GM12878 (cell line): ENCODE results near the gene PDGFD. TPM values are rescaled to one million over a fixed set of nuclear protein-coding genes. Genes with fewer than 3 reads are reported as not detected.

Experiments used
- ASH2L ChIP-seq: fragments of 300-600, 200-600 bp; sonication (generic); IDR thresholded peaks from 2 replicates; pipeline ENCODE4 v1.6.1; 2017; ENCODE audit warnings: low read depth, mild to moderate bottlenecking, borderline replicate concordance
- ATF7 ChIP-seq: fragments of 450-650 bp; IDR thresholded peaks from 2 replicates; pipeline ENCODE4 v1.6.1; 2016; ENCODE audit warnings: low read depth, mild to moderate bottlenecking
- EP300 ChIP-seq, 2 experiments: fragments of 150-350 bp in 1 of 2; IDR thresholded peaks; 2 replicates each; pipeline ENCODE4 v1.6.1; 2011 to 2012; ENCODE audit warnings: low read depth in 2 of 2, low read length in 2 of 2, borderline replicate concordance in 1 of 2, improper control_type of control experiment in 1 of 2, inconsistent platforms in 1 of 2; ENCODE audit not compliant: control insufficient read depth in 1 of 2
- FOXK2 ChIP-seq: fragments of 450-650 bp; IDR thresholded peaks from 2 replicates; pipeline ENCODE4 v1.6.1; 2017; ENCODE audit warnings: mild to moderate bottlenecking, moderate library complexity
- KAT2A ChIP-seq: conservative IDR thresholded peaks from 2 replicates; pipeline ENCODE4 v1.6.1; 2011; ENCODE audit warnings: low read depth, low read length; ENCODE audit not compliant: control insufficient read depth
- MLLT1 ChIP-seq: fragments of 450-650 bp; IDR thresholded peaks from 2 replicates; pipeline ENCODE4 v1.6.1; 2016; ENCODE audit warnings: mild to moderate bottlenecking
- MXI1 ChIP-seq: fragments of 150-350 bp; IDR thresholded peaks from 2 replicates; pipeline ENCODE4 v1.6.1; 2011; ENCODE audit warnings: low read depth, mild to moderate bottlenecking, inconsistent platforms, low read length, improper control_type of control experiment
- PML ChIP-seq: IDR thresholded peaks from 2 replicates; pipeline ENCODE4 v1.6.1; 2012; ENCODE audit warnings: low read length, inconsistent platforms
- POLR2A ChIP-seq: IDR thresholded peaks from 2 replicates; pipeline ENCODE4 v1.6.1; 2011; ENCODE audit warnings: low read depth, mild to moderate bottlenecking, low read length
- POLR2AphosphoS2 ChIP-seq: IDR thresholded peaks from 2 replicates; pipeline ENCODE4 v1.6.1; 2011; ENCODE audit warnings: low read depth, mild to moderate bottlenecking, low read length, improper control_type of control experiment, moderate library complexity
- RAD51 ChIP-seq: fragments of 450-650 bp; IDR thresholded peaks from 2 replicates; pipeline ENCODE4 v1.6.1; 2016; ENCODE audit warnings: moderate library complexity, mild to moderate bottlenecking, inconsistent platforms
- SIX5 ChIP-seq: IDR thresholded peaks from 2 replicates; pipeline ENCODE4 v1.6.1; 2011; ENCODE audit warnings: mild to moderate bottlenecking, low read depth, low read length, moderate library complexity; ENCODE audit not compliant: severe bottlenecking
- ZBED1 ChIP-seq: IDR thresholded peaks from 2 replicates; pipeline ENCODE4 v1.6.1; 2016; ENCODE audit warnings: borderline replicate concordance
- ZNF207 ChIP-seq: fragments of 450-650 bp; IDR thresholded peaks from 2 replicates; pipeline ENCODE4 v1.6.1; 2014; ENCODE audit warnings: antibody characterized with exemption, mild to moderate bottlenecking, borderline replicate concordance
- ZSCAN29 ChIP-seq: fragments of 450-650 bp; IDR thresholded peaks from 2 replicates; pipeline ENCODE4 v1.6.1; 2017; ENCODE audit warnings: mild to moderate bottlenecking, moderate library complexity
- polyA plus RNA-seq, 11 experiments: library from polyadenylated mRNA; depleted of rRNA in 4 of 11; unstranded in 6 of 11; stranded (reverse) in 5 of 11; fragments of >200 nt; fragmentation: Nextera tagmentation in 4 of 11; fragmentation: Illumina TruSeq in 1 of 11; extraction: Ambion mirVana in 4 of 11; extraction: Trizol in 1 of 11; gene quantifications; 1 replicate in 1 of 11; 2 replicates in 10 of 11; pipeline versions ENCODE4 v1.2.1 to v1.2.3, GENCODE V29; 2011 to 2016; ENCODE audit warnings: inconsistent platforms in 2 of 11, missing spikeins in 2 of 11, low read depth in 1 of 11
- total RNA-seq, 4 experiments: library from RNA; depleted of rRNA in 3 of 4; stranded (reverse); fragments of >200 nt in 3 of 4; fragmentation: Illumina TruSeq in 1 of 4; extraction: Trizol in 1 of 4; gene quantifications; 2 replicates each; pipeline versions ENCODE4 v1.2.1 to v1.2.3, GENCODE V29; 2013 to 2021
- TF ChIP-seq, protein P1 (sequence below): IDR thresholded peaks from 2 replicates; pipeline ENCODE4 v1.6.1; 2012; ENCODE audit warnings: mild to moderate bottlenecking, low read depth, low read length
- TF ChIP-seq, protein P2 (sequence below): fragments of 450-650 bp; IDR thresholded peaks from 2 replicates; pipeline ENCODE4 v1.6.1; 2017; ENCODE audit warnings: mild to moderate bottlenecking, moderate library complexity
- TF ChIP-seq, protein P3 (sequence below): IDR thresholded peaks from 2 replicates; pipeline ENCODE4 v1.6.1; 2011; ENCODE audit warnings: borderline replicate concordance, low read depth, mild to moderate bottlenecking, moderate library complexity, mixed read lengths, low read length; ENCODE audit not compliant: insufficient read depth; ENCODE audit errors: extremely low read length
- TF ChIP-seq, protein P4 (sequence below): fragments of 150-350 bp; IDR thresholded peaks from 2 replicates; pipeline ENCODE4 v1.6.1; 2014; ENCODE audit warnings: mild to moderate bottlenecking, low read depth, low read length

The PDGFD gene
- total and polyA plus RNA-seq, 10 of the 15 experiments (the other 5 are each of a cell fraction or from before 2014, with no cell fraction given): 0.05 to 0.13 TPM; not detected in 8

DNA sequence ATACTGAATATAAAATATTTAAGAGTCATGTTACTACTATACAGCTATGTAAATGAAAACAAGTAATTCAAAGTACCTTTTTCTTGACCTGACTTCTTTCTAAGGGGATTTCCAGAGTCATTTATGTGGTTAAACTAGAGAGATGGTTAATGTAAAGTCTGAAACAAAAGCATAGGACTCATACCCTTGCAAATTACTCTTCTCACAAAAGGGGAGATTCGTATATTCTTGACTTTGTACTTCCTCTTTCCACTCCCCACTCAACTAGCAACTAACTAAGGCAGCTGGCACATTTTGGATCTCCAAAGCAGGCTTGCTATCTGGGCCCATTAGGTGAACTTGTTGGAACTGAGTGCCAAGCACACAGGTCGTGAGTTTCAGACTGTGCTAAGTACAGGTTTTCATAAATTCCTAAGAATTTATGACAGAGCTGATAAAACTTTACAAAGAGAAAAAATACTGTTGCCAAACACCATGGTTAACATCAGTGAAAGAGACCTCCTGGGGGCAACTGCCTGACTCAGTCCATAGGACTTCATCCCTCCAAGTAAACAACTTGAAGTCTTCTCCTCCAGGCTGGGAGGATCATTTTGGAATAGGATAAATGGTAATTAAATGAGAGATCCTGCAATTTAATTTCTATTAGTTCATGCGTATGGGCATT, 204.5 kb downstream of the PDGFD start (continued):
- TF ChIP-seq ASH2L: no peak
- no peak for TF ChIP-seq POLR2AphosphoS2
- no peak for TF ChIP-seq SIX5
- TF ChIP-seq FOXK2: no peak
- TF ChIP-seq EP300 (IDR thresholded peaks at IDR 0.05; ENCODE audit: borderline replicate concordance in 1 of 2, control insufficient read depth in 1 of 2, low read depth in 2 of 2, low read length in 2 of 2): peak in 1 of 2 experiments; percentile 82; a peak in 1 of 4 replicates
- TF ChIP-seq, protein P1, sequence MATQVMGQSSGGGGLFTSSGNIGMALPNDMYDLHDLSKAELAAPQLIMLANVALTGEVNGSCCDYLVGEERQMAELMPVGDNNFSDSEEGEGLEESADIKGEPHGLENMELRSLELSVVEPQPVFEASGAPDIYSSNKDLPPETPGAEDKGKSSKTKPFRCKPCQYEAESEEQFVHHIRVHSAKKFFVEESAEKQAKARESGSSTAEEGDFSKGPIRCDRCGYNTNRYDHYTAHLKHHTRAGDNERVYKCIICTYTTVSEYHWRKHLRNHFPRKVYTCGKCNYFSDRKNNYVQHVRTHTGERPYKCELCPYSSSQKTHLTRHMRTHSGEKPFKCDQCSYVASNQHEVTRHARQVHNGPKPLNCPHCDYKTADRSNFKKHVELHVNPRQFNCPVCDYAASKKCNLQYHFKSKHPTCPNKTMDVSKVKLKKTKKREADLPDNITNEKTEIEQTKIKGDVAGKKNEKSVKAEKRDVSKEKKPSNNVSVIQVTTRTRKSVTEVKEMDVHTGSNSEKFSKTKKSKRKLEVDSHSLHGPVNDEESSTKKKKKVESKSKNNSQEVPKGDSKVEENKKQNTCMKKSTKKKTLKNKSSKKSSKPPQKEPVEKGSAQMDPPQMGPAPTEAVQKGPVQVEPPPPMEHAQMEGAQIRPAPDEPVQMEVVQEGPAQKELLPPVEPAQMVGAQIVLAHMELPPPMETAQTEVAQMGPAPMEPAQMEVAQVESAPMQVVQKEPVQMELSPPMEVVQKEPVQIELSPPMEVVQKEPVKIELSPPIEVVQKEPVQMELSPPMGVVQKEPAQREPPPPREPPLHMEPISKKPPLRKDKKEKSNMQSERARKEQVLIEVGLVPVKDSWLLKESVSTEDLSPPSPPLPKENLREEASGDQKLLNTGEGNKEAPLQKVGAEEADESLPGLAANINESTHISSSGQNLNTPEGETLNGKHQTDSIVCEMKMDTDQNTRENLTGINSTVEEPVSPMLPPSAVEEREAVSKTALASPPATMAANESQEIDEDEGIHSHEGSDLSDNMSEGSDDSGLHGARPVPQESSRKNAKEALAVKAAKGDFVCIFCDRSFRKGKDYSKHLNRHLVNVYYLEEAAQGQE: no peak
- no peak for TF ChIP-seq ZNF207
- TF ChIP-seq, protein P2, sequence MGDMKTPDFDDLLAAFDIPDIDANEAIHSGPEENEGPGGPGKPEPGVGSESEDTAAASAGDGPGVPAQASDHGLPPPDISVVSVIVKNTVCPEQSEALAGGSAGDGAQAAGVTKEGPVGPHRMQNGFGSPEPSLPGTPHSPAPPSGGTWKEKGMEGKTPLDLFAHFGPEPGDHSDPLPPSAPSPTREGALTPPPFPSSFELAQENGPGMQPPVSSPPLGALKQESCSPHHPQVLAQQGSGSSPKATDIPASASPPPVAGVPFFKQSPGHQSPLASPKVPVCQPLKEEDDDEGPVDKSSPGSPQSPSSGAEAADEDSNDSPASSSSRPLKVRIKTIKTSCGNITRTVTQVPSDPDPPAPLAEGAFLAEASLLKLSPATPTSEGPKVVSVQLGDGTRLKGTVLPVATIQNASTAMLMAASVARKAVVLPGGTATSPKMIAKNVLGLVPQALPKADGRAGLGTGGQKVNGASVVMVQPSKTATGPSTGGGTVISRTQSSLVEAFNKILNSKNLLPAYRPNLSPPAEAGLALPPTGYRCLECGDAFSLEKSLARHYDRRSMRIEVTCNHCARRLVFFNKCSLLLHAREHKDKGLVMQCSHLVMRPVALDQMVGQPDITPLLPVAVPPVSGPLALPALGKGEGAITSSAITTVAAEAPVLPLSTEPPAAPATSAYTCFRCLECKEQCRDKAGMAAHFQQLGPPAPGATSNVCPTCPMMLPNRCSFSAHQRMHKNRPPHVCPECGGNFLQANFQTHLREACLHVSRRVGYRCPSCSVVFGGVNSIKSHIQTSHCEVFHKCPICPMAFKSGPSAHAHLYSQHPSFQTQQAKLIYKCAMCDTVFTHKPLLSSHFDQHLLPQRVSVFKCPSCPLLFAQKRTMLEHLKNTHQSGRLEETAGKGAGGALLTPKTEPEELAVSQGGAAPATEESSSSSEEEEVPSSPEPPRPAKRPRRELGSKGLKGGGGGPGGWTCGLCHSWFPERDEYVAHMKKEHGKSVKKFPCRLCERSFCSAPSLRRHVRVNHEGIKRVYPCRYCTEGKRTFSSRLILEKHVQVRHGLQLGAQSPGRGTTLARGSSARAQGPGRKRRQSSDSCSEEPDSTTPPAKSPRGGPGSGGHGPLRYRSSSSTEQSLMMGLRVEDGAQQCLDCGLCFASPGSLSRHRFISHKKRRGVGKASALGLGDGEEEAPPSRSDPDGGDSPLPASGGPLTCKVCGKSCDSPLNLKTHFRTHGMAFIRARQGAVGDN: no peak
- peak; percentile 61 for TF ChIP-seq ATF7
- no peak for TF ChIP-seq POLR2A
- TF ChIP-seq MXI1: peak; percentile 37; the same call in 1 of the 2 replicates
- TF ChIP-seq, protein P3, sequence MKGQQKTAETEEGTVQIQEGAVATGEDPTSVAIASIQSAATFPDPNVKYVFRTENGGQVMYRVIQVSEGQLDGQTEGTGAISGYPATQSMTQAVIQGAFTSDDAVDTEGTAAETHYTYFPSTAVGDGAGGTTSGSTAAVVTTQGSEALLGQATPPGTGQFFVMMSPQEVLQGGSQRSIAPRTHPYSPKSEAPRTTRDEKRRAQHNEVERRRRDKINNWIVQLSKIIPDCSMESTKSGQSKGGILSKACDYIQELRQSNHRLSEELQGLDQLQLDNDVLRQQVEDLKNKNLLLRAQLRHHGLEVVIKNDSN: no peak
- TF ChIP-seq ZSCAN29: no peak
- no peak for TF ChIP-seq PML
- TF ChIP-seq RAD51: no peak
- no peak for TF ChIP-seq ZBED1
- TF ChIP-seq, protein P4, sequence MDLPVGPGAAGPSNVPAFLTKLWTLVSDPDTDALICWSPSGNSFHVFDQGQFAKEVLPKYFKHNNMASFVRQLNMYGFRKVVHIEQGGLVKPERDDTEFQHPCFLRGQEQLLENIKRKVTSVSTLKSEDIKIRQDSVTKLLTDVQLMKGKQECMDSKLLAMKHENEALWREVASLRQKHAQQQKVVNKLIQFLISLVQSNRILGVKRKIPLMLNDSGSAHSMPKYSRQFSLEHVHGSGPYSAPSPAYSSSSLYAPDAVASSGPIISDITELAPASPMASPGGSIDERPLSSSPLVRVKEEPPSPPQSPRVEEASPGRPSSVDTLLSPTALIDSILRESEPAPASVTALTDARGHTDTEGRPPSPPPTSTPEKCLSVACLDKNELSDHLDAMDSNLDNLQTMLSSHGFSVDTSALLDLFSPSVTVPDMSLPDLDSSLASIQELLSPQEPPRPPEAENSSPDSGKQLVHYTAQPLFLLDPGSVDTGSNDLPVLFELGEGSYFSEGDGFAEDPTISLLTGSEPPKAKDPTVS: no peak
- TF ChIP-seq MLLT1: no peak
- TF ChIP-seq KAT2A: no peak
